ENCODE measurements around the gene NTNG1.

The NTNG1 gene

GRCh38 chr1:107480548-107481415 is 339.9 kb downstream of the NTNG1 start:
- TF ChIP-seq GATA1 (IDR thresholded peaks at IDR 0.05; ENCODE audit: low read depth, low read length) (no peak), POLR2A (IDR thresholded peaks at IDR 0.05; ENCODE audit: low read length) (no peak)
- no peak for DNase-seq

- TF ChIP-seq GATA1 (IDR thresholded peaks at IDR 0.05; ENCODE audit: low read depth, low read length) (no peak), POLR2A (IDR thresholded peaks at IDR 0.05; ENCODE audit: low read length) (no peak)
- no peak for DNase-seq
Measured at GRCh38 chr1:107481756-107482384, 341.0 kb downstream of the NTNG1 start.

- DNase-seq: no peak
- TF ChIP-seq POLR2A (IDR thresholded peaks at IDR 0.05; ENCODE audit: low read length): no peak
- TF ChIP-seq GATA1 (IDR thresholded peaks at IDR 0.05; ENCODE audit: low read depth, low read length): no peak
Measured at GRCh38 chr1:107483949-107484348, 343.1 kb downstream of the NTNG1 start.

- TF ChIP-seq GATA1 (IDR thresholded peaks at IDR 0.05; ENCODE audit: low read depth, low read length): no peak
- TF ChIP-seq POLR2A (IDR thresholded peaks at IDR 0.05; ENCODE audit: low read length): no peak
- DNase-seq: no peak
Measured at GRCh38 chr1:107486349-107486748, 345.5 kb downstream of the NTNG1 start.

- no peak for DNase-seq
- TF ChIP-seq GATA1 (IDR thresholded peaks at IDR 0.05; ENCODE audit: low read depth, low read length) (no peak), POLR2A (IDR thresholded peaks at IDR 0.05; ENCODE audit: low read length) (no peak)
Measured at GRCh38 chr1:107487506-107487905, 346.7 kb downstream of the NTNG1 start.

- no peak for TF ChIP-seq POLR2A (IDR thresholded peaks at IDR 0.05; ENCODE audit: low read length)
- no peak for TF ChIP-seq GATA1 (IDR thresholded peaks at IDR 0.05; ENCODE audit: low read depth, low read length)
- DNase-seq: no peak
Measured at GRCh38 chr1:107491582-107491981, 350.7 kb downstream of the NTNG1 start.

GRCh38 chr1:107493111-107493716 is 352.4 kb downstream of the NTNG1 start:
- no peak for DNase-seq
- no peak for TF ChIP-seq GATA1 (IDR thresholded peaks at IDR 0.05; ENCODE audit: low read depth, low read length)
- no peak for TF ChIP-seq POLR2A (IDR thresholded peaks at IDR 0.05; ENCODE audit: low read length)

GRCh38 chr1:107494061-107494460 is 353.2 kb downstream of the NTNG1 start:
- no peak for DNase-seq
- TF ChIP-seq POLR2A (IDR thresholded peaks at IDR 0.05; ENCODE audit: low read length): no peak

- DNase-seq: no peak
- no peak for TF ChIP-seq GATA1 (IDR thresholded peaks at IDR 0.05; ENCODE audit: low read depth, low read length)
- no peak for TF ChIP-seq POLR2A (IDR thresholded peaks at IDR 0.05; ENCODE audit: low read length)
Measured at GRCh38 chr1:107496002-107496401, 355.2 kb downstream of the NTNG1 start.

GRCh38 chr1:107499139-107499744 is 358.4 kb downstream of the NTNG1 start:
- TF ChIP-seq POLR2A (IDR thresholded peaks at IDR 0.05; ENCODE audit: low read length) (no peak), GATA1 (IDR thresholded peaks at IDR 0.05; ENCODE audit: low read depth, low read length) (no peak)

GRCh38 chr1:107501081-107501605 is 360.3 kb downstream of the NTNG1 start:
- TF ChIP-seq GATA1 (IDR thresholded peaks at IDR 0.05; ENCODE audit: low read depth, low read length) (no peak), POLR2A (IDR thresholded peaks at IDR 0.05; ENCODE audit: low read length) (no peak)
- DNase-seq: no peak

More at GRCh38 chr1:107499139-107499744, 358.4 kb downstream of the NTNG1 start:
- DNase-seq: no peak

- no peak for DNase-seq
- no peak for TF ChIP-seq GATA1 (IDR thresholded peaks at IDR 0.05; ENCODE audit: low read depth, low read length)
- no peak for TF ChIP-seq POLR2A (IDR thresholded peaks at IDR 0.05; ENCODE audit: low read length)
Measured at GRCh38 chr1:107510347-107510746, 369.5 kb downstream of the NTNG1 start.

- no peak for DNase-seq
- TF ChIP-seq POLR2A (IDR thresholded peaks at IDR 0.05; ENCODE audit: low read length) (no peak), GATA1 (IDR thresholded peaks at IDR 0.05; ENCODE audit: low read depth, low read length) (no peak)
Measured at GRCh38 chr1:107512836-107513235, 372.0 kb downstream of the NTNG1 start.

GRCh38 chr1:107514841-107515240 is 374.0 kb downstream of the NTNG1 start:
- TF ChIP-seq POLR2A (IDR thresholded peaks at IDR 0.05; ENCODE audit: low read length): no peak
- TF ChIP-seq GATA1 (IDR thresholded peaks at IDR 0.05; ENCODE audit: low read depth, low read length): no peak

More at GRCh38 chr1:107514841-107515240, 374.0 kb downstream of the NTNG1 start:
- DNase-seq: no peak

Data from erythroblast (primary cell).